HG02973 (cell line): Measurements from ENCODE around the gene ZNF808.
"Not testable (repeated sequence)": the region's sequence is repeated elsewhere in the genome, so short reads cannot be mapped to it uniquely, and the experiment has no call there.

Source experiments
- ATAC-seq: cut with Tn5 transposase; IDR thresholded peaks from one replicate; pipeline ENCODE4 v1.9.1; 2021; ENCODE audit warnings: moderate library complexity; ENCODE audit not compliant: unreplicated experiment

ZNF808 gene

GRCh38 chr19:52592301-52592700 is 64.8 kb downstream of the ZNF808 start:
- ATAC-seq: no peak

GRCh38 chr19:52593441-52593840 is 66.0 kb downstream of the ZNF808 start:
- ATAC-seq: not testable (repeated sequence)

GRCh38 chr19:52599241-52599640 is 71.8 kb downstream of the ZNF808 start:
- no peak for ATAC-seq

DNA sequence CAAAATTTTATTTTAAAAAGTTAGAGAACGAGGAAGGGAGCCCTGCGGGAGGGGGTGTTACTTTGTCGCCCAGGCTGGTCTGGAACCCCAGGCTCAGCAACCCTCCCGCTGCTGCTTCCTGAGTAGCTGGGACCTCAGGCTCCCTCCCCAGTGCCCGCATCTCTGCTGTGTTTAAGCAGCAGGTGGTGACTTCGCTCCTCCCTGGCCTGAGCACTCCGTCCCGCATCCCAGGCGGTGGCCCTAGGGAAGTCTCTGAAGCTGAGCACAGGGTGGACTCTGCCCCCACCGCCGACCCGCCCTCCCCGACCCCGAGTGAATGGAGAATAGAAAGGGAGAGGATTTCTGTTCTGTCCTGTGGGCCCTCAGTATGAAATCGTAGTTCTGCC is 73.2 kb downstream of the ZNF808 start:
- ATAC-seq: peak; percentile 11

DNA sequence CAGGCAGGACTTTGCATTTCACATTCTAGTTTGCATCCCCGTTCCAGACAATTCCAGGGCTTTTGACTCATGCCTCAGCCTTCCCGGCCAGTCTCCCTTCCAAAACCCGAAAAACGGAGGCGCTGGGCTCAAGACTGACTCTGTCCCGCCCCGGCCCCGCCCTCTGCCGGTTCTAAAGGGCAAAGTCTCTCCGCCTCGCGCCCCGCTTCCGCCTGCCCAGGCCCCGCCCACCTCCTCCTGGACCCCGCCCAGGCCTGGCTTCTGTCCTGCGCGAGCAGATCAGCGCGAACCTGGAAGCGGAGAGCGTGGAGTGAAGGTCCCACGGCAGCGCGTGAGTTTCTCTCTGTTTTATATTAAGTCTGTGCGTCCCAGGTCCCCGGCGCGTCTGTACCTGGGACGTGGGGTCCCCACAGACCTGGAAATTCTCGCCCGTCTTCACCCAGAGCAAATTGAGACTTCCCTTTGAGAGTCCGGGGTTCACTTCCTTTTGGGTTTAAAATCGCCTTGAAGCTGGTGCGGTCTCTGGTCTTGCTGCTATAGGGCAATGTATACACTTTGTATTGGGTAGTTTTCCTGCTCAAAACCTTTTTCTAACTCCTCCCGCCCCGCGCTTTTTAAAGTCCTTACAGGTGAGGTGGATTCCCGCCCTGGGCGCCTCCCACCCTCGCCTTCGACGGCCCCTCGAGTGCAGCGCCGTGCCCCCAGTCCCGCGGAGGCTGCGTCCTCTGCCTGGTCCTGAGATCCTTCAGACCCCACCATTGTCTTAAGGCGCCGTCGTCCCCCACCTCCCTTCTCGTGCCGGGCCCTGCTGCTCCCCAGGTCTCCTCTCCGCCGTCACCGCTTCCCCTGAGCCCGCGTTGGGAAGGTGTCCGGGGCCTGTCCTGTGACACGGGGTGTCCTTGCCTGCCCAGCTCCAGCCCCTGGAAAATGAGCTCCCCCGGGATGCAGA is 73.8 kb downstream of the ZNF808 start:
- peak; percentile 90 for ATAC-seq

DNA sequence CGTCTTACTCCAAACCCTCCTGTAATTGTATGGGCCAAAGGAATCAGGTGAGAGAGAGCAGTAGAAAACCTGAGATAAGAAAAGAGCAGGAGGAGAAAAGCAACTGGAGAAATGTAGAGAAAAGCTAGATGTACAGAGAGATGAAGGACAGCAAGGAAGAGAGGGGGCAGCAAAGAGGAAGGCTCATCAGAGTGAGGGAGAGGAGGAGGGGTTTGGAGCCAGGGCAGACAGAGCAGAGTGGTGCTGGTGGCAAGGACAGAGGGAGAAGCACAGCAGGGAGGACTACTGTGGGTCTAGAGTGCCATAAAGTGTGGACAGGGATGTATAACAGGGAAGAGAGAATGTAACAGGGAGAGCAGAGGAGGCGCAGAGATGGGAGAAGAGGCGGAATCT is 74.5 kb downstream of the ZNF808 start:
- ATAC-seq: not testable (repeated sequence)

DNA sequence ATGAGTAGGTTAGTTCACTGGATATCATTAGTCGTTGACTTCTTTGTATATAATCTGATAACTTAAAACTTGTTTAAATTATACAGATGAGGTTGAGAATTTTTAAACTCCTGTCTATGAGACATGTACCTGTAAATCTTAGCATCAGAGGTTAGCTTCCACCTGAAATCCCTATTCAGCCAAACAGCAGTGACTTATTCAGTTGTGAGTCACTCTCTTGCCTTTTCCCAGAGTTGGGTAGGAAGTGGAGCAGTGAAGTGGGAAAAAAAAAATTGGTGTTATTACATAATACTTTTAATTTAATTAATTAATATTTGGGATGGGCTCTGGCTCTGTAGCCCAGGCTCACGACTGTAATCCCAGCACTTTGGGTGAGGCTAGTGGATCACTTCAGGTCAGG is 75.5 kb downstream of the ZNF808 start:
- ATAC-seq: no peak

DNA sequence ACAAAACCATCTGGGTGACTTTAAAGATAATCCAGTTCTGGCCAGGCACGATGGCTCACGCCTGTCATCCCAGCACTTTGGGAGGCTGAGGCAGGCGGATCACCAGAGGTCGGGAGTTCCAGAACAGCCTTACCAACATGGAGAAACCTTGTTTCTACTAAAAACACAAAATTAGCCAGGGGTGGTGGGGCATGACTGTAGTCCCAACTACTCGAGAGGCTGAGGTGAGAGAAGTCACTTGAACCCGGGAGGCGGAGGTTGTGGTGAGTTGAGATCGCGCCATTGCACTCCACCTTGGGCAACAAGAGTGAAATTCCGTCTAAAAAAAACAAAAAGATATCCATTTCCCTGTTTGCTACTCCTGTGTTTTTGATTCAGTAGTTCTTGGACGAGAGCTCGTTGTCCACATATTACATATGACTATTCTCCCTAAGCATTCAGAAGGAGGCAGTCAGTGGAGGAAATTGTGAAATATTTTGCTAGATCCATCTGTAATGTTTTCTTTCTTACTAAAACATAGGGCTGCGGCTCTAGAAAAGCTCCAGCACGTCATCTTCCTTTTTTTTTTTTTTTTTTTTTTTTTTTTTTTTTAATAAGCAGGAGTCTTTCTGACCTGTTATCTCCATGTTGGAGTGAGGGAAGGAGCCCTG is 76.2 kb downstream of the ZNF808 start:
- ATAC-seq: no peak
